Fibroblast of lung (primary cell): ENCODE data around the gene RAB10. TPM values are rescaled to one million over a fixed set of nuclear protein-coding genes. Genes with fewer than 3 reads are reported as not detected.

Experiments used
- DNase-seq, 2 donors: peaks; one replicate each; pipeline versions ENCODE4 v3.0.0 to v3.0.0-alpha.2; 2010; ENCODE audit warnings: low read depth in 2 of 2
- H2AFZ ChIP-seq: 2 replicates; pipeline ENCODE4 v1.5.1; 2012; ENCODE audit warnings: low read length, control low read depth, inconsistent platforms
- H3K27ac ChIP-seq: 2 replicates; pipeline ENCODE4 v1.5.1; 2011; ENCODE audit warnings: low read length, control low read depth; ENCODE audit not compliant: insufficient read depth
- H3K27me3 ChIP-seq: 2 replicates; pipeline ENCODE4 v1.5.1; 2011; ENCODE audit warnings: mild to moderate bottlenecking, low read length; ENCODE audit not compliant: control insufficient read depth, insufficient read depth
- H3K36me3 ChIP-seq: 2 replicates; pipeline ENCODE4 v1.5.1; 2011; ENCODE audit warnings: low read length; ENCODE audit not compliant: control insufficient read depth, insufficient read depth
- H3K4me1 ChIP-seq: 2 replicates; pipeline ENCODE4 v1.5.1; 2011; ENCODE audit warnings: low read length; ENCODE audit not compliant: control insufficient read depth, insufficient read depth; ENCODE audit errors: extremely low read depth
- H3K4me2 ChIP-seq: 2 replicates; pipeline ENCODE4 v1.5.1; 2011; ENCODE audit warnings: low read length, control low read depth; ENCODE audit not compliant: insufficient read depth; ENCODE audit errors: extremely low read depth
- H3K4me3 ChIP-seq, 4 experiments: fragments of 200-600 bp in 1 of 4; sonication (generic) in 1 of 4; replicated peaks in 1 of 4; 2 replicates each; pipeline ENCODE4 v1.5.1; 2011 to 2016; ENCODE audit warnings: low read length in 4 of 4, low read depth in 3 of 4, mild to moderate bottlenecking in 3 of 4, control low read depth in 2 of 4, inconsistent platforms in 1 of 4, mixed read lengths in 1 of 4; ENCODE audit not compliant: insufficient read depth in 1 of 4; ENCODE audit errors: control extremely low read depth in 1 of 4
- H3K79me2 ChIP-seq: 2 replicates; pipeline ENCODE4 v1.5.1; 2012; ENCODE audit warnings: mild to moderate bottlenecking, low read length, inconsistent platforms; ENCODE audit not compliant: control insufficient read depth, insufficient read depth
- H3K9ac ChIP-seq: 2 replicates; pipeline ENCODE4 v1.5.1; 2011; ENCODE audit warnings: mild to moderate bottlenecking, low read length, control low read depth; ENCODE audit not compliant: insufficient read depth
- H3K9me3 ChIP-seq: 2 replicates; pipeline ENCODE4 v1.5.1; 2012; ENCODE audit warnings: low read depth, low read length; ENCODE audit not compliant: control insufficient read depth, insufficient read depth
- H4K20me1 ChIP-seq: 2 replicates; pipeline ENCODE4 v1.5.1; 2011; ENCODE audit warnings: low read length; ENCODE audit not compliant: control insufficient read depth, insufficient read depth; ENCODE audit errors: extremely low read depth
- EZH2 ChIP-seq: IDR thresholded peaks from 2 replicates; pipeline ENCODE4 v1.5.1; 2012; ENCODE audit warnings: low read length, control low read depth, mild to moderate bottlenecking; ENCODE audit errors: missing control alignments
- polyA plus RNA-seq, 2 donors: library from polyadenylated mRNA; depleted of rRNA in 1 of 2; stranded (reverse) in 1 of 2; unstranded in 1 of 2; fragments of >200 nt; gene quantifications; 2 replicates each; pipeline ENCODE4 v1.2.1, GENCODE V29; 2011 to 2012; ENCODE audit warnings: missing spikeins in 1 of 2
- total RNA-seq: library from RNA; depleted of rRNA; stranded (reverse); fragments of >200 nt; gene quantifications from 2 replicates; pipeline ENCODE4 v1.2.1, GENCODE V29; 2014
- TF ChIP-seq, protein P1 (sequence below), 2 donors: IDR thresholded peaks in 1 of 2; conservative IDR thresholded peaks in 1 of 2; 1 replicate in 1 of 2; 2 replicates in 1 of 2; pipeline ENCODE4 v1.5.1; 2011 to 2012; ENCODE audit warnings: low read length in 2 of 2, control low read depth in 1 of 2, inconsistent platforms in 1 of 2, low read depth in 1 of 2, mild to moderate bottlenecking in 1 of 2

RAB10 gene
- total and polyA plus RNA-seq, 2 donors (not counting 1 experiment from before 2014, with no cell fraction given): 94.1 to 253 TPM

DNA sequence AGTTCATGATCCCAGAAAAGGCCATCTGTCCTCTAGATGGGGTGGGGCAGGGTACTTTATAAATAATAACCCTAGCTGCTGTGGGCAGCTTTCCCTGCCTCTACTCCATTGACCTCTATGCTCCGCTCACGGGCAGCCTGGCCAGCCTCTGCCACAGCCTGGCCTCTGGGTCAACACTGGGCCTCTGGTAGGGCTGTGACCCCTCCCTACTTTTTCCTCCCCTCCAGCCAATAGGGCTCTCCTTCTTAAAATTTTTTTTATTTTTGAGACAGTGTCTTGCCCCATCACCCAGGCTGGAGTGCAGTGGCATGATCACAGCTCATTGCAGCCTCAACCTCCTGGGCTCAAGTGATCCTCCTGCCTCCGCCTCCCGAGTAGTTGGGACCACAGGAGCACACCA is 134.9 kb downstream of the RAB10 start:
- H3K4me1 ChIP-seq: no peaks in the 10 kb centered on the region
- H3K79me2 ChIP-seq: no peaks in the 10 kb centered on the region
- TF ChIP-seq, protein P1, sequence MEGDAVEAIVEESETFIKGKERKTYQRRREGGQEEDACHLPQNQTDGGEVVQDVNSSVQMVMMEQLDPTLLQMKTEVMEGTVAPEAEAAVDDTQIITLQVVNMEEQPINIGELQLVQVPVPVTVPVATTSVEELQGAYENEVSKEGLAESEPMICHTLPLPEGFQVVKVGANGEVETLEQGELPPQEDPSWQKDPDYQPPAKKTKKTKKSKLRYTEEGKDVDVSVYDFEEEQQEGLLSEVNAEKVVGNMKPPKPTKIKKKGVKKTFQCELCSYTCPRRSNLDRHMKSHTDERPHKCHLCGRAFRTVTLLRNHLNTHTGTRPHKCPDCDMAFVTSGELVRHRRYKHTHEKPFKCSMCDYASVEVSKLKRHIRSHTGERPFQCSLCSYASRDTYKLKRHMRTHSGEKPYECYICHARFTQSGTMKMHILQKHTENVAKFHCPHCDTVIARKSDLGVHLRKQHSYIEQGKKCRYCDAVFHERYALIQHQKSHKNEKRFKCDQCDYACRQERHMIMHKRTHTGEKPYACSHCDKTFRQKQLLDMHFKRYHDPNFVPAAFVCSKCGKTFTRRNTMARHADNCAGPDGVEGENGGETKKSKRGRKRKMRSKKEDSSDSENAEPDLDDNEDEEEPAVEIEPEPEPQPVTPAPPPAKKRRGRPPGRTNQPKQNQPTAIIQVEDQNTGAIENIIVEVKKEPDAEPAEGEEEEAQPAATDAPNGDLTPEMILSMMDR (conservative IDR thresholded peaks at IDR 0.05 in 1 of 2, IDR thresholded peaks at IDR 0.05 in 1 of 2; ENCODE audit: low read depth in 1 of 2, low read length in 2 of 2): no peak
- no peak for TF ChIP-seq EZH2
- no peak overlapping the region for H3K4me2 ChIP-seq
- H3K9ac ChIP-seq: no peak overlapping the region
- DNase-seq: no peak
- peaks cover 8% of the 10 kb centered on the region for H3K27me3 ChIP-seq
- no peaks in the 10 kb centered on the region for H3K9me3 ChIP-seq
- H3K4me3 ChIP-seq: no peak overlapping the region
- no peak overlapping the region for H2AFZ ChIP-seq
- no peak overlapping the region for H3K27ac ChIP-seq
- H4K20me1 ChIP-seq: no peaks in the 10 kb centered on the region
- no peaks in the 10 kb centered on the region for H3K36me3 ChIP-seq

DNA sequence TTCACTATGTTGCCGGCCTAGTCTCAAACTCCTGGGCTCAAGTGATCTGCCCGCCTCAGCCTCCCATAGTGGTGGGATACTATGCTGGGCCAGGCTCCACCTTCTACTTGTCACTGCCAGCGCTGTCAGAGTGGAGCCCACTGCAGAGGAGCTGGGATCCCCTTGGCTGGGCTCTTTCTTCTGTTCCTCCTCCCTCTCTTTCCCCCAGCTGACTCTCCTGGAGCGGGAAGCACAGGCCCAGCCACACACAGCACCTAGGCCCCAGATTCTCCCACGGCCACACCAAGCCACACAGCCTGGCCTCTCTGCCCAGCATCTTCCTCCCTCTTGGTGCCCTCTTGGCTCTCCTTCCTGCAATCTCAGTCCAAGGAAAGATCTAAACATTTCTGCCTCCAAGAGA is 135.3 kb downstream of the RAB10 start:
- H3K4me3 ChIP-seq: no peak overlapping the region
- TF ChIP-seq, protein P1 (conservative IDR thresholded peaks at IDR 0.05 in 1 of 2, IDR thresholded peaks at IDR 0.05 in 1 of 2; ENCODE audit: low read depth in 1 of 2, low read length in 2 of 2): no peak
- no peak for TF ChIP-seq EZH2

DNA sequence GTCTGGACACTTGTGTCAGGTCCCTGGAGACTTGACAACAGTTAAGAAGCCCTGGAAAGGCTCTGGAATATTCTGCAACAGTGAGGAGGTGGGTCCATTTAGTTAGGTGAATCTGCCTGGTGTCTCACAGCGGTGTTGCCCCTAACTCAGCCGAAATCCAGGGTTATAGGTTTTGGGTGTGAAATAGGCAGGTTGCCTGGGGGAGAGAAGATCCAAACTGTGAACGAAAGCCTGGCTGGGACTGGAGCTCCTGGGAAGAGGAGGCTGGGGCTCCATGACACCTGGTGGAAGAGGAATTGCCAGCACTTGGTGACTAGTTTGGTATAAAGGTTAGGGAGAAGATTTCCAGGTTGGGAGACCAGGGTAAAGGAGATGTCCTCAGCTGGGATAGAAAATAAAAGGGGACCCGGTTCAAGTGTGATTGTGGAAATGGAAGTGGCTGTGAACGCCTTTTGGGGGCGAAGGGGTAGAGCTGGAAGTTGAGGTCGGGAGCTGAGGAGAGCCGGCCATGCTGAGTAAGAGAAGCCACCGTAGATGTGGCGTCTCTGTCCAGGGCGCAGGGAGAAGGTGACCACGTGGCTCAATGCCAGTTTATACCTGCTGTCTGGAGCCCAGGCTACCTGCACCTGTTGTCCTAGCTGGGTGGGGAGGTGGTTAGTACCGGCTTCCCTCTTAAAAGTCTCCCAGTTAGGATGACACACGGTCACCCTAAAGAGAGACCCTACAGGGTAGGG is 136.0 kb downstream of the RAB10 start:
- DNase-seq: no peak
- Histone ChIP-seq H3K79me2 (no peaks in the 10 kb centered on the region), H3K4me1 (no peaks in the 10 kb centered on the region), H3K4me2 (no peak overlapping the region), H3K9ac (no peak overlapping the region), H3K27me3 (peaks cover 18% of the 10 kb centered on the region), H3K27ac (no peak overlapping the region), H4K20me1 (no peaks in the 10 kb centered on the region), H3K36me3 (no peaks in the 10 kb centered on the region), H3K9me3 (no peaks in the 10 kb centered on the region), H2AFZ (no peak overlapping the region), H3K4me3 (no peak overlapping the region)
- TF ChIP-seq EZH2: no peak
- TF ChIP-seq, protein P1 (conservative IDR thresholded peaks at IDR 0.05 in 1 of 2, IDR thresholded peaks at IDR 0.05 in 1 of 2; ENCODE audit: low read depth in 1 of 2, low read length in 2 of 2): no peak

More for the DNA sequence above, 135.3 kb downstream of the RAB10 start:
- Histone ChIP-seq H3K36me3 (no peaks in the 10 kb centered on the region), H3K27me3 (peaks cover 11% of the 10 kb centered on the region), H2AFZ (no peak overlapping the region), H3K79me2 (no peaks in the 10 kb centered on the region), H3K27ac (no peak overlapping the region), H3K9ac (no peak overlapping the region), H3K4me2 (no peak overlapping the region), H3K4me1 (no peaks in the 10 kb centered on the region), H4K20me1 (no peaks in the 10 kb centered on the region), H3K9me3 (no peaks in the 10 kb centered on the region)
- DNase-seq: no peak
